Kidney (tissue), 14 donors: ENCODE measurements around the gene GRIA3. TPM values are rescaled to one million over a fixed set of nuclear protein-coding genes. Genes with fewer than 3 reads are reported as not detected.

Experiments used
- DNase-seq, 5 donors: peaks; one replicate each; pipeline ENCODE4 v3.0.0-alpha.2; 2013 to 2020
- FAIRE-seq: peaks from 2 replicates; lab custom pipeline; 2012; peaks lifted over from hg19 to GRCh38; lab: Jason Lieb, UNC
- H3K27ac ChIP-seq, 2 donors: one replicate each; pipeline ENCODE4 v1.7.0; 2013; ENCODE audit warnings: low read depth in 2 of 2, low read length in 2 of 2, inconsistent platforms in 1 of 2
- H3K27me3 ChIP-seq: one replicate; pipeline ENCODE4 v1.7.1; 2013; ENCODE audit warnings: low read length, inconsistent platforms; ENCODE audit not compliant: control insufficient read depth, insufficient read depth
- H3K36me3 ChIP-seq, 3 donors: one replicate each; pipeline versions ENCODE4 v1.7.0 to v1.7.1; 2013; ENCODE audit warnings: low read length in 3 of 3, control low read depth in 1 of 3, inconsistent platforms in 1 of 3; ENCODE audit not compliant: insufficient read depth in 3 of 3, control insufficient read depth in 2 of 3
- H3K4me1 ChIP-seq, 3 donors: one replicate each; pipeline versions ENCODE4 v1.7.0 to v1.7.1; 2013; ENCODE audit warnings: low read length in 3 of 3, inconsistent platforms in 1 of 3, low read depth in 1 of 3; ENCODE audit not compliant: control insufficient read depth in 2 of 3, insufficient read depth in 2 of 3
- H3K4me3 ChIP-seq, 3 donors: one replicate each; pipeline versions ENCODE4 v1.7.0 to v1.8.1; 2013; ENCODE audit warnings: low read length in 3 of 3, control low read depth in 1 of 3, inconsistent platforms in 1 of 3
- H3K9ac ChIP-seq, 3 donors: one replicate each; pipeline versions ENCODE4 v1.7.0 to v1.7.1; 2013; ENCODE audit warnings: low read length in 3 of 3, control low read depth in 1 of 3, inconsistent platforms in 1 of 3
- H3K9me3 ChIP-seq, 3 donors: one replicate each; pipeline versions ENCODE4 v1.7.0 to v1.7.1; 2013; ENCODE audit warnings: low read length in 3 of 3, control low read depth in 1 of 3, inconsistent platforms in 1 of 3; ENCODE audit not compliant: control insufficient read depth in 2 of 3, insufficient read depth in 1 of 3
- CTCF ChIP-seq: IDR thresholded peaks from 3 replicates; pipeline ENCODE4 v1.5.1; 2012; ENCODE audit warnings: mild to moderate bottlenecking, moderate library complexity, borderline replicate concordance; ENCODE audit not compliant: insufficient read depth; ENCODE audit errors: extremely low read depth
- intact Hi-C: fragments of 100-400 bp; cut with DNase I; formaldehyde crosslinking; loops from one replicate; pipeline ENCODE4 v1.11.1; 2022
- polyA plus RNA-seq: library from polyadenylated mRNA; stranded (reverse); fragments of 350-450 nt; fragmentation: Illumina TruSeq; extraction: RNeasy Lipid Tissue Mini Kit (QIAGEN cat#74804); gene quantifications from one replicate; pipeline ENCODE4 v1.2.3, GENCODE V29; 2014; ENCODE audit warnings: low read depth, low replicate concordance; ENCODE audit not compliant: insufficient read depth
- total RNA-seq: library from RNA; stranded (reverse); fragmentation: NEBNext Ultra II Directional; extraction: Animal tissue kit (Norgen Biotek cat#: 25700); gene quantifications from one replicate; pipeline ENCODE4 v1.2.1, GENCODE V29; 2021
- donor health status: control.
- donor health status: control.
- donor health status: control.
- donor health status: control.
- donor health status: control.
- donor health status: DM: yes; HTN: yes; CAD: no.
- donor health status: Normal renal cell carcinoma (clear cell type).

Gene GRIA3
- total and polyA plus RNA-seq, 2 donors from 2014 or later: 1.4 to 5.8 TPM

- no peak for TF ChIP-seq CTCF
- H3K27ac ChIP-seq: no peak overlapping the region
- no peaks in the 10 kb centered on the region for H3K9me3 ChIP-seq
- no peaks in the 10 kb centered on the region for H3K36me3 ChIP-seq
- FAIRE-seq (peak; percentile 21), DNase-seq (no peak)
- no peaks in the 10 kb centered on the region for H3K27me3 ChIP-seq
- no peak overlapping the region for H3K4me3 ChIP-seq
- no peaks in the 10 kb centered on the region for H3K4me1 ChIP-seq
- H3K9ac ChIP-seq: no peak overlapping the region
- intact Hi-C loops: no loop called here
Measured at GRCh38 chrX:123468481-123468880, 284.4 kb downstream of the GRIA3 start.

GRCh38 chrX:123475068-123475724, 291.1 kb downstream of the GRIA3 start:
- no peak for FAIRE-seq
- H3K9me3 ChIP-seq: no peaks in the 10 kb centered on the region
- TF ChIP-seq CTCF: no peak
- H3K9ac ChIP-seq: no peak overlapping the region
- no peak for DNase-seq
- H3K27ac ChIP-seq: no peak overlapping the region
- no peaks in the 10 kb centered on the region for H3K27me3 ChIP-seq
- H3K4me1 ChIP-seq: no peaks in the 10 kb centered on the region
- no peak overlapping the region for H3K4me3 ChIP-seq
- intact Hi-C loops: no loop called here
- H3K36me3 ChIP-seq: no peaks in the 10 kb centered on the region

- Histone ChIP-seq H3K9me3 (no peaks in the 10 kb centered on the region), H3K27me3 (no peaks in the 10 kb centered on the region), H3K4me1 (no peaks in the 10 kb centered on the region), H3K36me3 (no peaks in the 10 kb centered on the region), H3K9ac (no peak overlapping the region), H3K27ac (no peak overlapping the region), H3K4me3 (no peak overlapping the region)
- DNase-seq (no peak), FAIRE-seq (no peak)
- intact Hi-C loops: no loop called here
- no peak for TF ChIP-seq CTCF
Measured at GRCh38 chrX:123476611-123477219, 292.6 kb downstream of the GRIA3 start.
